Vagina (tissue), 2 donors: ENCODE data around the gene PDK3. TPM values are rescaled to one million over a fixed set of nuclear protein-coding genes. Genes with fewer than 3 reads are reported as not detected.

Experiments
- DNase-seq, 2 donors: peaks; one replicate each; pipeline ENCODE4 v3.0.0-alpha.2; 2017; ENCODE audit errors: extremely low spot score in 2 of 2
- H3K27ac ChIP-seq: fragments of 200-600 bp; sonication (generic); one replicate; pipeline ENCODE4 v1.5.1; 2019
- H3K27me3 ChIP-seq: fragments of 200-600 bp; sonication (generic); one replicate; pipeline ENCODE4 v1.5.1; 2019
- H3K36me3 ChIP-seq, 2 donors: fragments of 200-600 bp; sonication (generic); one replicate each; pipeline ENCODE4 v1.5.1; 2017 to 2019
- H3K4me1 ChIP-seq: fragments of 200-600 bp; sonication (generic); one replicate; pipeline ENCODE4 v1.5.1; 2019
- H3K4me3 ChIP-seq, 2 donors: fragments of 200-600 bp; sonication (generic); 1 replicate in 1 of 2; 2 replicates in 1 of 2; pipeline ENCODE4 v1.5.1; 2016 to 2019
- H3K9me3 ChIP-seq: fragments of 200-600 bp; sonication (generic); one replicate; pipeline ENCODE4 v1.5.1; 2019
- CTCF ChIP-seq, 3 experiments: fragments of 450-650 bp in 2 of 3; fragments of 200-600 bp in 1 of 3; sonication (generic) in 1 of 3; IDR thresholded peaks; one replicate each; pipeline ENCODE4 v1.5.1; 2017 to 2019; ENCODE audit warnings: antibody characterized with exemption in 3 of 3, mild to moderate bottlenecking in 2 of 3, moderate library complexity in 2 of 3
- POLR2A ChIP-seq, 2 donors: fragments of 450-650 bp; IDR thresholded peaks; one replicate each; pipeline ENCODE4 v1.6.1; 2017; ENCODE audit warnings: antibody characterized with exemption in 2 of 2, mild to moderate bottlenecking in 2 of 2, moderate library complexity in 2 of 2
- POLR2AphosphoS5 ChIP-seq, 2 donors: sonication (generic); formaldehyde crosslinking; IDR thresholded peaks; one replicate each; pipeline ENCODE4 v1.9.0; 2017; ENCODE audit warnings: antibody characterized with exemption in 2 of 2, mild to moderate bottlenecking in 2 of 2, low read depth in 1 of 2; ENCODE audit not compliant: insufficient read depth in 1 of 2
- intact Hi-C: fragments of 100-400 bp; cut with DNase I; formaldehyde crosslinking; loops from one replicate; pipeline ENCODE4 v1.15.1; 2023
- total RNA-seq: library from RNA; depleted of rRNA; stranded (reverse); fragments of >200 nt; gene quantifications from one replicate; pipeline ENCODE4 v1.2.3, GENCODE V29; 2016

PDK3 gene
- total RNA-seq, 1 donor from 2014 or later = 23.3 TPM

GRCh38 chrX:24485323-24485722, 20.2 kb downstream of the PDK3 start:
- Histone ChIP-seq H3K27ac (no peak overlapping the region), H3K27me3 (no peaks in the 10 kb centered on the region), H3K4me1 (no peaks in the 10 kb centered on the region), H3K4me3 (no peak overlapping the region), H3K36me3 (no peaks in the 10 kb centered on the region), H3K9me3 (no peaks in the 10 kb centered on the region)
- no peak for TF ChIP-seq CTCF (IDR thresholded peaks at IDR 0.05)
- TF ChIP-seq POLR2A (IDR thresholded peaks at IDR 0.05) = no peak
- TF ChIP-seq POLR2AphosphoS5 (IDR thresholded peaks at IDR 0.05; ENCODE audit: insufficient read depth in 1 of 2, low read depth in 1 of 2) = no peak
- no peak for DNase-seq
- intact Hi-C loops = no loop called here

GRCh38 chrX:24485976-24486680, 21.0 kb downstream of the PDK3 start:
- intact Hi-C loops = no loop called here

GRCh38 chrX:24487571-24487970, 22.5 kb downstream of the PDK3 start:
- no peak for DNase-seq
- Histone ChIP-seq H3K9me3 (no peaks in the 10 kb centered on the region), H3K27ac (no peak overlapping the region), H3K36me3 (no peaks in the 10 kb centered on the region), H3K4me1 (no peaks in the 10 kb centered on the region), H3K4me3 (no peak overlapping the region), H3K27me3 (no peaks in the 10 kb centered on the region)
- no peak for TF ChIP-seq CTCF (IDR thresholded peaks at IDR 0.05)
- TF ChIP-seq POLR2AphosphoS5 (IDR thresholded peaks at IDR 0.05; ENCODE audit: insufficient read depth in 1 of 2, low read depth in 1 of 2) = no peak
- no peak for TF ChIP-seq POLR2A (IDR thresholded peaks at IDR 0.05)
- intact Hi-C loops = no loop called here

More at GRCh38 chrX:24485976-24486680, 21.0 kb downstream of the PDK3 start:
- Histone ChIP-seq H3K9me3 (no peaks in the 10 kb centered on the region), H3K36me3 (no peaks in the 10 kb centered on the region), H3K4me3 (no peak overlapping the region), H3K27ac (no peak overlapping the region), H3K4me1 (no peaks in the 10 kb centered on the region), H3K27me3 (no peaks in the 10 kb centered on the region)
- TF ChIP-seq POLR2AphosphoS5 (IDR thresholded peaks at IDR 0.05; ENCODE audit: insufficient read depth in 1 of 2, low read depth in 1 of 2) (no peak), POLR2A (IDR thresholded peaks at IDR 0.05) (no peak), CTCF (IDR thresholded peaks at IDR 0.05) (no peak)
- no peak for DNase-seq

GRCh38 chrX:24491741-24492140, 26.7 kb downstream of the PDK3 start:
- TF ChIP-seq POLR2A (IDR thresholded peaks at IDR 0.05) (no peak), POLR2AphosphoS5 (IDR thresholded peaks at IDR 0.05; ENCODE audit: insufficient read depth in 1 of 2, low read depth in 1 of 2) (no peak), CTCF (IDR thresholded peaks at IDR 0.05) (no peak)
- H3K4me3 ChIP-seq = no peak overlapping the region
- no peak overlapping the region for H3K27ac ChIP-seq
- no peaks in the 10 kb centered on the region for H3K36me3 ChIP-seq
- H3K9me3 ChIP-seq = no peaks in the 10 kb centered on the region
- intact Hi-C loops = loop anchor here (5.0 kb wide), 1 partner anchor 1179 kb away; no protein-coding TSS in a partner anchor
- H3K27me3 ChIP-seq = no peaks in the 10 kb centered on the region
- peaks cover 16% of the 10 kb centered on the region for H3K4me1 ChIP-seq
- no peak for DNase-seq
